IPS-20b (cell line): Measurements from ENCODE around the gene ITGB8.

Source experiments
- H3K27ac ChIP-seq: one replicate; pipeline ENCODE4 v1.5.1; 2013; ENCODE audit warnings: low read length
- H3K27me3 ChIP-seq: 2 replicates; pipeline ENCODE4 v1.6.1; 2013; ENCODE audit warnings: mild to moderate bottlenecking, low read length, inconsistent platforms; ENCODE audit not compliant: insufficient read depth
- H3K36me3 ChIP-seq: 2 replicates; pipeline ENCODE4 v1.6.1; 2013; ENCODE audit warnings: low read depth, mild to moderate bottlenecking, inconsistent platforms, low read length, moderate library complexity; ENCODE audit not compliant: insufficient read depth
- H3K4me1 ChIP-seq: 2 replicates; pipeline ENCODE4 v1.6.1; 2013; ENCODE audit warnings: mild to moderate bottlenecking, control low read depth, inconsistent platforms, low read length, moderate library complexity; ENCODE audit not compliant: insufficient read depth
- H3K4me3 ChIP-seq: 2 replicates; pipeline ENCODE4 v1.5.1; 2013; ENCODE audit warnings: mild to moderate bottlenecking, low read length, inconsistent platforms
- H3K9ac ChIP-seq: 2 replicates; pipeline ENCODE4 v1.6.1; 2013; ENCODE audit warnings: low read depth, mild to moderate bottlenecking, inconsistent platforms, low read length, moderate library complexity
- H3K9me3 ChIP-seq: 2 replicates; pipeline ENCODE4 v1.6.1; 2013; ENCODE audit warnings: mild to moderate bottlenecking, low read depth, low read length, inconsistent platforms; ENCODE audit not compliant: insufficient read depth

ITGB8 gene

DNA sequence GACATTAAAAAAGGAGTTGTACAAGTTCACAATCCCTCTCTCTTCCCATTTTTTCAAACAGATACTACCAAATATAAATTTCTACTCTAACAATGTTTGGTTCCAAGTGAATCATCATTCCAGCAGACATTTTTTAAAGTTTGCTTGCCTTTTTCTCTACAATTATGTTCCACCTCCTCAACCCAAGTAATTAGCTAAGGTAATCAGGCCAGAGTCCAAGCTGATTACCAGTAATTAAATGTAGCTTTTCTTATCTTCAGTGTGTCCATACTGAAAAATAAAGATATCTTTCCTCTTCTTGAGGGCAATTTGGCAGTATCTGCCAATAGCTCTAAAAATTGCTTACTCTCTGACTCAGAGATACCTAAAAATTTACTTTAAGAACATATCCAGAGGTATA, 126.0 kb downstream of the ITGB8 start:
- no peak overlapping the region for H3K4me3 ChIP-seq
- H3K27ac ChIP-seq = no peak overlapping the region
- no peaks in the 10 kb centered on the region for H3K4me1 ChIP-seq
- H3K9me3 ChIP-seq = no peaks in the 10 kb centered on the region
- no peaks in the 10 kb centered on the region for H3K36me3 ChIP-seq
- no peak overlapping the region for H3K9ac ChIP-seq
- H3K27me3 ChIP-seq = no peaks in the 10 kb centered on the region

DNA sequence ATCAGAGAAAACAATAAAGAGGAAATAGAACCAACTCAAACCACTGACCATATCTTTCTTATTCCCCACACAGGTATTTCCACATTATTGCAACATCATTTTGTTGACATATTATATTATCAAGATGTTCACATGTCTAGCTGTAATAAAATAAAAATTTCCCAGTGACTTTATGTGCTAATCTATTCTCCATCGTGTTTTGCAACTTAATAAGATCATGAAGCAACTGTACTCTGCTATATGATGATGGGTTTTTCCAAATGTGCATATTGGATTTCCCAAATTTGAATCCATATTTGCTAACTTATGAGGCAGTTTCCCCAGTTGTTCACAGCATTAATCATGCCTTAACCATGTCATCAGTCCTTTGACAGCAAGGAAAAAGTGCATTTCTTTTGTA, 127.8 kb downstream of the ITGB8 start:
- no peak overlapping the region for H3K9ac ChIP-seq
- H3K36me3 ChIP-seq = no peaks in the 10 kb centered on the region
- no peak overlapping the region for H3K27ac ChIP-seq
- H3K27me3 ChIP-seq = no peaks in the 10 kb centered on the region
- no peaks in the 10 kb centered on the region for H3K4me1 ChIP-seq
- H3K9me3 ChIP-seq = no peaks in the 10 kb centered on the region
- no peak overlapping the region for H3K4me3 ChIP-seq

DNA sequence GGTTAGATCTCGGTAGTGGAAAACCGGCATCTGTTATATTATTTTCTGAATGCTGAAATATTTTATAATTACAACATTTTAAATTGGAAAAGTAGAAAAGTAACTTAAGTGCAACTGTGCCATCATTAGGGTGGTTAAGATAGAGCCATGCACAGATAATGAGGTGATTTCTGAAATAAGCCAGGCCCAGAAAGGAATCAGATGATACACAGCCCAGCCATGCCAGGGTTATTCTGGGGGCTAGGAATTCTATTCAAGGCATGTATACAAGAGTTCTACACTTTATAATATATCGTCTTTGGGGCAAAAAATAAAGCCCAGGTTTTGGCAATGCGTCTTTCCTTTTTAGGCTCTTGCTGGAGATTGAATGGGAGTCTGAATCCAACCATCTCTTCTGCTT, 128.7 kb downstream of the ITGB8 start:
- Histone ChIP-seq H3K9me3 (no peaks in the 10 kb centered on the region), H3K9ac (no peak overlapping the region), H3K27ac (no peak overlapping the region), H3K27me3 (no peaks in the 10 kb centered on the region), H3K4me1 (no peaks in the 10 kb centered on the region), H3K36me3 (no peaks in the 10 kb centered on the region), H3K4me3 (no peak overlapping the region)

- Histone ChIP-seq H3K9me3 (no peaks in the 10 kb centered on the region), H3K36me3 (no peaks in the 10 kb centered on the region), H3K4me3 (no peak overlapping the region), H3K27ac (no peak overlapping the region), H3K27me3 (no peaks in the 10 kb centered on the region), H3K4me1 (no peaks in the 10 kb centered on the region), H3K9ac (no peak overlapping the region)
Observed at GRCh38 chr7:20464891-20465290, 134.2 kb downstream of the ITGB8 start.
